AML-193 (cell line): ENCODE data around the gene ROPN1.

Source experiments
- DNase-seq, 2 experiments: peaks; one replicate each; lab custom pipeline; 2025; lab: John Stamatoyannopoulos, UW

ROPN1 gene

DNA sequence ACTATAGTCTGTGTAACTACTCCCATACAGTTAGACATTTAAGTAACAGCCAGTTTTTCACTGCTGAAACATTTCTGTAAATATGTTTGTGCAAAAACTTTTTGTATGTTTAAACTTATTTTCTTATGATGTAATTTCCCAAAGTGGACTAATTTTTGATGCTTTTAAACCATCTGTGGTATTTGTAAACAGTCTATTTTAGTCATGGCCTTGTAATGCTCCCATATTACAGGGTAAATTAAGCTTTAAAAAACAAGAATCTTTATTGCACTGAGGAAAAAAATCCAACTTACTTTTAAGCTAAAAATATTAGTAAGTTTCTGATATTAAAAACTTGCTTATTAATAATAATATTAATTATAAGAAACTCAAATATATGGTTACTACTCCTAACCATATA, 44.4 kb downstream of the ROPN1 start:
- DNase-seq: no peak

GRCh38 chr3:123941542-123941941, 50.4 kb downstream of the ROPN1 start:
- no peak for DNase-seq

DNA sequence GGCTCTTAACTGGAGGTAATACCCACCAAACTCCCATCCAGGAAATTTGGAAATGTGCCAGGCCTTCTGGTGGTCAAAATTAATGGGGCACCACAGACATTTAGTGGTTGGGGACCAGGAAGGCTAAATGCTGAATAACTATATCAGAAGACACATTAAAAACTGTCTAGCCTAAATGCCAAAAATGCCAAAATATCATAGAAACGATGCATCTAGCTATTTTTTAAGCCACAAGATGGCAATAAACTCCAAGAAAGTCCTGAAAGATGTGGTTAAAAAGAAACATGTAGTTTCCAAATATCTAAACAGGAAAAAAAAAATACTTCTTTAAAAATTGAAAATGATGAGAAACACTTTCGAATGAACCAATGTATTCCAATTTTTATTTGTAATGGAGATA, 50.8 kb downstream of the ROPN1 start:
- DNase-seq: no peak

- DNase-seq: no peak
Measured at GRCh38 chr3:123939706-123940105, 52.2 kb downstream of the ROPN1 start.

DNA sequence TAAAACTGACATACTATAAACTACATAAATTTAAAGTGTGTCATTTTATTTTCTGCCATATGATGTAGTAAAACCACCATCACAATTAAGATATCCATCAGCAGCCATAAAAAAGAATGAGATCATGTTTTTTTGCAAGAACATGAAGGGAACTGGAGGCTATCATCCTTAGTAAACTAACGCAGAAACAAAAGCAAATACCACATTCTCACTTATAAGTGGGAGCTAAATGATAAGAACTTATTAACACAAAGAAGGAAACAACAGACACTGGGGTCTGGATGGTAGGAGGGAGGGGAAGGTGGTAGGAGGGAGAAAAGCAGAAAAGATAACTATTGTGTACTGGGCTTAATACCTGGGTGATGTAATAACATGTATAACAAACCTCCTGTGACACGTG, 55.5 kb downstream of the ROPN1 start:
- DNase-seq: no peak

GRCh38 chr3:123935830-123936229, 56.1 kb downstream of the ROPN1 start:
- no peak for DNase-seq

DNA sequence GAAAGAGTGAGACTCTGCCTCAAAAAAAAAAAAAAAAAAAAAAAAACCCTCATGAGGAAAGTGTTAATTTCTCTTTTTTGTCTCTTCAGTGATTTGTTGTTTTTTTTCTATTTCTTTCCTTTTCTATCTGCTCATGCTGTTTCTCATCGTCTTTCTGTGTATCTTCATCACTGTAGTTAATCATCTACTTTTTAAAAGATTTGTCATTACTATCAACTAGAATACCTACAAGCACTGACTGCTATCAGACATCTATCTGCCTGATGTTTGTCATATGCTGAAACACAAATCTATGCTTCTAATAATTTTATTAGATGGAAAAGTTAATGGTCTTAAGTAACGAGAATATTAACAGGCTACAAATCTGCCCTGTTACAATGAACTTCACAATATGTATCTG, 57.7 kb downstream of the ROPN1 start:
- no peak for DNase-seq

DNA sequence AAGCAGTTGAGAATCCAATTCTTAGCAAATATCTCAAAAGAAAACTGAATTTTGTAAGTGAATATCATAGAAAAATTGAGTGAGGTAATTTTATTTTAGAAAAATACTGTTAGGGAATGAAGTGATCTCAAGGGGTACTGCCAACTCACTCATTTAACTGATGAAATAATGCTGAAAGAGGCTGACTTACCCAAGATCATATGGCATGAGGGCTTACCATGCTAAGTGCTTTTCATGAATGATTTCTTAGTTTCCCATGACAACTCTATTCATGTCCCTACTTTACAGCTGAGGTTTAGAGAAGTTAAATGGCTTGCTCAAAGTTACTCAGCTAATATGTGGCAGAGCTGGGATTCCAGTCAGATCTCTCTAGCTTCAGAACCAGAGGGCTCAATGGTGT, 61.5 kb downstream of the ROPN1 start:
- DNase-seq: no peak

DNA sequence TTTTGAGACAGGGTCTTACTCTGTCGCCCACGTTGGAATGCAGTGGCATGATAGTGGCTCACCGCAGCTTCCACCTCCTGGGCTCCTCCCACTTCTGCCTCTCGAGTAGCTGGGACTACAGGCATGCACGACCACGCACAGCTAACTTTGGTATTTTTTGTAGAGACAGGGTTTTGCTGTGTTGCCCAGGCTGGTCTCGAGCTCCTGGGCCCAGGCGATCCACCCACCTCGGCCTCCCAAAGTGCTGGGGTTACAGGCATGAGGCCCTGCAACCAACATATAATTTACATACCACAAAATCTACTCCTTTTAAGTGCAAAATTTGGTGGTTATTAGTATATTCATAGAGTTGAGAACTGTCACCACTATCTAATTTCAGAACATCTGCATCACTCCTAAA, 62.6 kb downstream of the ROPN1 start:
- DNase-seq: no peak

- DNase-seq: no peak
Measured at GRCh38 chr3:123926396-123926795, 65.5 kb downstream of the ROPN1 start.

DNA sequence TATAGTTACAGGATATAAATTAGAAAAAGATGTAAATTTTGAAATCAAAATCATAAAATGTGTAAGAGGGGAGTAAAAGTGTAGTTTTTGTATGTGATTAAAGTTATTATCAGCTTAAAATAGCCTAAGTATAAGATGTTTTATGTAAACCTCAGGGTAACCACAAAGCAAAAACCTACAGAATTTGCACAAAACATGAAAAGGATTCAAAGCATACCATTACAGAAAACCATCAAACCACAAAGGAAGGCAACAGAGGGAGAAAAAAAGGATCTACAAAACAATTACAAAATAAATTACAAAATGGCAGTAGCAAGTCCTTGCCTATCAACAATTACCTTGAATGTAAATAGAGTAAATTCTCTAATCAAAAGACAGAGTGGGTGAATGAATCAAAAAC, 71.1 kb downstream of the ROPN1 start:
- no peak for DNase-seq

GRCh38 chr3:123920383-123920782, 71.5 kb downstream of the ROPN1 start:
- no peak for DNase-seq

DNA sequence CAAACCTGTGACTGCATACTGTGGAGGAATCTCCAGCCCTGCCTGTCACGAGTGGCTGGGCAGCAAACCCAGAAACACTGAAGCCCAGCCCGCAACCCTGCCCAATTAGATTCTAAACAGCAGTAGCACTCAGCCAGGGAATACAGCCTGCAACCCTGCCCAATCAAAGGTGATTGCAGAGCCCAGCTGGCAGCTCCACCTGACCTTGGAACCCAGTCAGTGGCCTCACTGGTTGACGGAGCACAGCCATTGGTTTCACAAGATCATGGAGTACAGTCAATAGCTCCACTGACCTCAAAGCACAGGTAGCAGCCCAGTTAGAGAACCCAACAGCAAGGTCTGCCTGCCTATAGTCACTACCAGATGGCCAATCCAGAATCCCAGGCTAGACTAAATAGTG, 72.6 kb downstream of the ROPN1 start:
- no peak for DNase-seq
